Measurements from ENCODE around the gene UBL4A.

Gene UBL4A

DNA sequence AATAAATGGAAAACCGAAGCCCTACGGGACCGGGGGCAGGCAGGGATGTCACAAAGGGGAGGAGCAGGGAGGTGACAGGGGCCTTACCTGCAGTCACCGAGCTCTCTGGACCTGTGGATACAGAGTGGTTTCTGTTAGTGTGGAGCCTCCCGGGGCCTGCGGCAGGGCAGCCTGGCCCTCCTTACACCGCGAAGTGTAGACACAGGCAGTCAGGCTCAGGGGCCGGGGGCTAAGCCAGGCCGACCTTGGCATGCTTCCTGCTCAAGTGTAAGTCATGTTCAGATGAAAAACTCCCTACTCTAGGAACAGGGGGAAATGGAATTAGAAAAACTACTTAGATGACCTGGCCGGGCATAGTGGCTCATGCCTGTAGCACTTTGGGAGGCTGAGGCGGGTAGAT, 25.3 kb upstream of the UBL4A start:
- H3K27me3 ChIP-seq (ENCODE audit: insufficient read depth, poor library complexity, severe bottlenecking): no peaks in the 10 kb centered on the region
- DNase-seq (ENCODE audit: low read depth in 1 of 2, low spot score in 1 of 2): no peak
- TF ChIP-seq GABPA (IDR thresholded peaks at IDR 0.05; ENCODE audit: low read depth) (no peak), SPI1 (IDR thresholded peaks at IDR 0.05; ENCODE audit: borderline replicate concordance, low read depth) (no peak), POLR2AphosphoS5 (IDR thresholded peaks at IDR 0.05; ENCODE audit: low read depth) (no peak)
- TF ChIP-seq, protein P1, sequence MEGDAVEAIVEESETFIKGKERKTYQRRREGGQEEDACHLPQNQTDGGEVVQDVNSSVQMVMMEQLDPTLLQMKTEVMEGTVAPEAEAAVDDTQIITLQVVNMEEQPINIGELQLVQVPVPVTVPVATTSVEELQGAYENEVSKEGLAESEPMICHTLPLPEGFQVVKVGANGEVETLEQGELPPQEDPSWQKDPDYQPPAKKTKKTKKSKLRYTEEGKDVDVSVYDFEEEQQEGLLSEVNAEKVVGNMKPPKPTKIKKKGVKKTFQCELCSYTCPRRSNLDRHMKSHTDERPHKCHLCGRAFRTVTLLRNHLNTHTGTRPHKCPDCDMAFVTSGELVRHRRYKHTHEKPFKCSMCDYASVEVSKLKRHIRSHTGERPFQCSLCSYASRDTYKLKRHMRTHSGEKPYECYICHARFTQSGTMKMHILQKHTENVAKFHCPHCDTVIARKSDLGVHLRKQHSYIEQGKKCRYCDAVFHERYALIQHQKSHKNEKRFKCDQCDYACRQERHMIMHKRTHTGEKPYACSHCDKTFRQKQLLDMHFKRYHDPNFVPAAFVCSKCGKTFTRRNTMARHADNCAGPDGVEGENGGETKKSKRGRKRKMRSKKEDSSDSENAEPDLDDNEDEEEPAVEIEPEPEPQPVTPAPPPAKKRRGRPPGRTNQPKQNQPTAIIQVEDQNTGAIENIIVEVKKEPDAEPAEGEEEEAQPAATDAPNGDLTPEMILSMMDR (IDR thresholded peaks at IDR 0.05; ENCODE audit: insufficient read depth, low read length): no peak
- TF ChIP-seq, protein P2, sequence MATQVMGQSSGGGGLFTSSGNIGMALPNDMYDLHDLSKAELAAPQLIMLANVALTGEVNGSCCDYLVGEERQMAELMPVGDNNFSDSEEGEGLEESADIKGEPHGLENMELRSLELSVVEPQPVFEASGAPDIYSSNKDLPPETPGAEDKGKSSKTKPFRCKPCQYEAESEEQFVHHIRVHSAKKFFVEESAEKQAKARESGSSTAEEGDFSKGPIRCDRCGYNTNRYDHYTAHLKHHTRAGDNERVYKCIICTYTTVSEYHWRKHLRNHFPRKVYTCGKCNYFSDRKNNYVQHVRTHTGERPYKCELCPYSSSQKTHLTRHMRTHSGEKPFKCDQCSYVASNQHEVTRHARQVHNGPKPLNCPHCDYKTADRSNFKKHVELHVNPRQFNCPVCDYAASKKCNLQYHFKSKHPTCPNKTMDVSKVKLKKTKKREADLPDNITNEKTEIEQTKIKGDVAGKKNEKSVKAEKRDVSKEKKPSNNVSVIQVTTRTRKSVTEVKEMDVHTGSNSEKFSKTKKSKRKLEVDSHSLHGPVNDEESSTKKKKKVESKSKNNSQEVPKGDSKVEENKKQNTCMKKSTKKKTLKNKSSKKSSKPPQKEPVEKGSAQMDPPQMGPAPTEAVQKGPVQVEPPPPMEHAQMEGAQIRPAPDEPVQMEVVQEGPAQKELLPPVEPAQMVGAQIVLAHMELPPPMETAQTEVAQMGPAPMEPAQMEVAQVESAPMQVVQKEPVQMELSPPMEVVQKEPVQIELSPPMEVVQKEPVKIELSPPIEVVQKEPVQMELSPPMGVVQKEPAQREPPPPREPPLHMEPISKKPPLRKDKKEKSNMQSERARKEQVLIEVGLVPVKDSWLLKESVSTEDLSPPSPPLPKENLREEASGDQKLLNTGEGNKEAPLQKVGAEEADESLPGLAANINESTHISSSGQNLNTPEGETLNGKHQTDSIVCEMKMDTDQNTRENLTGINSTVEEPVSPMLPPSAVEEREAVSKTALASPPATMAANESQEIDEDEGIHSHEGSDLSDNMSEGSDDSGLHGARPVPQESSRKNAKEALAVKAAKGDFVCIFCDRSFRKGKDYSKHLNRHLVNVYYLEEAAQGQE (IDR thresholded peaks at IDR 0.05; ENCODE audit: insufficient replicate concordance, low read depth): no peak
- no peak overlapping the region for H3K27ac ChIP-seq (replicated peaks)
- no peak overlapping the region for H3K4me3 ChIP-seq (replicated peaks; ENCODE audit: insufficient read depth, low read length)

DNA sequence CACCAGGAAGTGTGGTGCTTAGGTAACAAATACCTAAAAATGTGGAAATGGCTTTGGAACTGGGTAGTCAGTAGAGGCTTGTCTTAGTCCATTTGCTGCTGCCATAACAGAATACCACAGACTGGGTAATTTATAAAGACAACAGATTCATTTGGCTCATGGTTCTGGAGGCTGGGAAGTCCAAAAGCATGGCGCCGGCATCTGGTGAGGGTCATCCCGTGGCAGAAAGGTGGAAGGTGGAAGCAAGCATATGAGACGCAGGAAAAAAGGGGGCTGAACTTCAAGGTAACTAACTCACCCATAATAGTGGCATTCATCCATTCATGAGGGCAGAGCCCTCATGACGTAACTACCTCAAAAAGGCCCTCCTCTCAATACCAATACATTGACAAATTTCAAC, 23.0 kb upstream of the UBL4A start:
- no peak overlapping the region for H3K4me3 ChIP-seq (replicated peaks; ENCODE audit: insufficient read depth, low read length)
- no peak overlapping the region for H3K27ac ChIP-seq (replicated peaks)
- no peaks in the 10 kb centered on the region for H3K27me3 ChIP-seq (ENCODE audit: insufficient read depth, poor library complexity, severe bottlenecking)
- no peak for DNase-seq (ENCODE audit: low read depth in 1 of 2, low spot score in 1 of 2)
- no peak for TF ChIP-seq SPI1 (IDR thresholded peaks at IDR 0.05; ENCODE audit: borderline replicate concordance, low read depth)
- no peak for TF ChIP-seq POLR2AphosphoS5 (IDR thresholded peaks at IDR 0.05; ENCODE audit: low read depth)
- TF ChIP-seq, protein P1 (IDR thresholded peaks at IDR 0.05; ENCODE audit: insufficient read depth, low read length): no peak
- no peak for TF ChIP-seq GABPA (IDR thresholded peaks at IDR 0.05; ENCODE audit: low read depth)

DNA sequence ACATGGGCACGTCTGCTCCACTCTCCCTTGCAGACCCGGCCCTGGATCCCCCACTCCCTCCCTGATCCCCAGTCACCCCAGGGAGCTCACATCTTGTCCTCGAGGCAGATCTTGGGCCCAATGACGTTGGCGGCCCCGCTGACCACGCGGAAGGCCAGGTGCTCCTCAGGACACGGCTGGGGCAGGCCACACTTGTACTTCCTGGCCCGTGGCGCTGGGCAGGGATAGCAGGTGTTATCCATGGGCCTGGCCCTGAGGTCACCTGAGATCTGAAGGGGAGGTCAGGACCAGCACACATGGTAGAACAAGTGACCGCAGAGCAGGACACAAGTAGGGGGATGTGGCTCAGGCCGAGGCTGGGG, 21.9 kb upstream of the UBL4A start:
- DNase-seq (ENCODE audit: low read depth in 1 of 2, low spot score in 1 of 2): no peak
- no peak overlapping the region for H3K27ac ChIP-seq (replicated peaks)
- no peaks in the 10 kb centered on the region for H3K27me3 ChIP-seq (ENCODE audit: insufficient read depth, poor library complexity, severe bottlenecking)
- no peak overlapping the region for H3K4me3 ChIP-seq (replicated peaks; ENCODE audit: insufficient read depth, low read length)
- no peak for TF ChIP-seq GABPA (IDR thresholded peaks at IDR 0.05; ENCODE audit: low read depth)
- TF ChIP-seq, protein P2 (IDR thresholded peaks at IDR 0.05; ENCODE audit: insufficient replicate concordance, low read depth): no peak
- no peak for TF ChIP-seq POLR2AphosphoS5 (IDR thresholded peaks at IDR 0.05; ENCODE audit: low read depth)
- TF ChIP-seq, protein P1 (IDR thresholded peaks at IDR 0.05; ENCODE audit: insufficient read depth, low read length): no peak
- no peak for TF ChIP-seq SPI1 (IDR thresholded peaks at IDR 0.05; ENCODE audit: borderline replicate concordance, low read depth)

DNA sequence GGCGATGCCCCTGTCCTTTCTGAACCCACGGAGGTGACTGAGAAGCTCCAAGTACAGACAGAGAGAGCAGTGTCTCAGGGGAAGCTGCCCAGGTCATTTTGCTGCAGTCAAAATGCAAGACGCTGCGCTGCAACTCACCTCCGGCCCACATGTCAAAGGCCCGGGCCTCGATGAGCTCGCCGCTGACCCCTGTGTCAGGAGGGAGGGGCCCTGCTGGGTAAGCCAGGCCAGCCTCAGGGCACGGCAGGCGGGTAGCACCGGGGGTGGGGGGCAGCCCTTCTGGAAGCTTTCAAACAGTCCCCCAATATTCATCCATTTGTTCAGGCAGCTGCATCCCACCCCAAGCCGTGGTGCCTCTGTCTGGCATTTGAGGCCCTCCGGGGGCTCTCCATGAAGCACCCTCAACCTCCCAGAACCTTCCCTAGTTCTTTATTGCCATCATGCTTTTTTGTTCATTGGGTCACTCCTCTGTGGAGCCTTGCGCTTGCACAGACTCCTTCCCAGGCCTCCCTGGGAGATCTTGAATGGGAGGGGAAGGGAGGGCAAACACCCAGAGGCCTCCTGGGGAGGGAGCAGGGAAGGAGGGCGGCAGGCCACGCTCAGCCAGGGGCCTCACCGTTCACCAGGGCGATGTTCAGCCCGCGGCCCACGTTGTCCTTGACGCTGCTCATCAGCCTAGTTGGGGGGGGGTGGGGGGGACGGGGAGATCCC, 21.4 kb upstream of the UBL4A start:
- Histone ChIP-seq H3K27me3 (ENCODE audit: insufficient read depth, poor library complexity, severe bottlenecking) (no peaks in the 10 kb centered on the region), H3K27ac (replicated peaks) (no peak overlapping the region), H3K4me3 (replicated peaks; ENCODE audit: insufficient read depth, low read length) (no peak overlapping the region)
- no peak for TF ChIP-seq POLR2AphosphoS5 (IDR thresholded peaks at IDR 0.05; ENCODE audit: low read depth)
- no peak for TF ChIP-seq SPI1 (IDR thresholded peaks at IDR 0.05; ENCODE audit: borderline replicate concordance, low read depth)
- TF ChIP-seq GABPA (IDR thresholded peaks at IDR 0.05; ENCODE audit: low read depth): no peak
- TF ChIP-seq, protein P1 (IDR thresholded peaks at IDR 0.05; ENCODE audit: insufficient read depth, low read length): no peak
- TF ChIP-seq, protein P2 (IDR thresholded peaks at IDR 0.05; ENCODE audit: insufficient replicate concordance, low read depth): no peak
- no peak for DNase-seq (ENCODE audit: low read depth in 1 of 2, low spot score in 1 of 2)
